Measurements from ENCODE around the gene PKD2L2. TPM values are rescaled to one million over a fixed set of nuclear protein-coding genes. Genes with fewer than 3 reads are reported as not detected.
"Not testable (repeated sequence)": the region's sequence is repeated elsewhere in the genome, so short reads cannot be mapped to it uniquely, and the experiment has no call there.

Gene PKD2L2
- total RNA-seq, 2 donors from 2014 or later: not detected

GRCh38 chr5:137938751-137939143 lies 49.5 kb downstream of the PKD2L2 start:
- DNase-seq (no peak), ATAC-seq (no peak)
- intact Hi-C loops (cut with DNase I, micrococcal nuclease): no loop called here

GRCh38 chr5:137939331-137939730 lies 50.1 kb downstream of the PKD2L2 start:
- intact Hi-C loops (cut with DNase I, micrococcal nuclease): no loop called here
- ATAC-seq (no peak), DNase-seq (no peak)

- DNase-seq; intact Hi-C loops (cut with DNase I, micrococcal nuclease); ATAC-seq: not testable (repeated sequence)
Observed at GRCh38 chr5:137944280-137944679, 55.0 kb downstream of the PKD2L2 start.

- intact Hi-C loops (cut with DNase I, micrococcal nuclease): no loop called here
- ATAC-seq (no peak), DNase-seq (no peak)
Observed at GRCh38 chr5:137945825-137946224, 56.6 kb downstream of the PKD2L2 start.

GRCh38 chr5:137954131-137954879 lies 65.0 kb downstream of the PKD2L2 start:
- intact Hi-C loops (cut with DNase I, micrococcal nuclease): no loop called here
- ATAC-seq: peak; percentile 65
- DNase-seq: peak in 1 of 2 donors; percentile 25

GRCh38 chr5:137957948-137958347 lies 68.7 kb downstream of the PKD2L2 start:
- ATAC-seq (no peak), DNase-seq (no peak)
- intact Hi-C loops (cut with DNase I, micrococcal nuclease): no loop called here

GRCh38 chr5:137959488-137959887 lies 70.2 kb downstream of the PKD2L2 start:
- intact Hi-C loops (cut with DNase I, micrococcal nuclease): no loop called here
- DNase-seq: no peak
- no peak for ATAC-seq

- no peak for ATAC-seq
- intact Hi-C loops (cut with DNase I, micrococcal nuclease): no loop called here
Observed at GRCh38 chr5:137960141-137960540, 70.9 kb downstream of the PKD2L2 start.

GRCh38 chr5:137960819-137961218 lies 71.6 kb downstream of the PKD2L2 start:
- intact Hi-C loops (cut with DNase I, micrococcal nuclease): no loop called here
- no peak for DNase-seq
- no peak for ATAC-seq

More at GRCh38 chr5:137960141-137960540, 70.9 kb downstream of the PKD2L2 start:
- no peak for DNase-seq

- ATAC-seq; intact Hi-C loops (cut with DNase I, micrococcal nuclease); DNase-seq: not testable (repeated sequence)
Observed at GRCh38 chr5:137970384-137970783, 81.1 kb downstream of the PKD2L2 start.

- ATAC-seq (no peak), DNase-seq (no peak)
- intact Hi-C loops (cut with DNase I, micrococcal nuclease): no loop called here
Observed at GRCh38 chr5:137975208-137975607, 86.0 kb downstream of the PKD2L2 start.

- intact Hi-C loops (cut with DNase I, micrococcal nuclease): no loop called here
- ATAC-seq: no peak
- no peak for DNase-seq
Observed at GRCh38 chr5:137989419-137989818, 100.2 kb downstream of the PKD2L2 start.

Other genes starting within 250 kb of the PKD2L2 start
- 1 to 10 TPM; 5.8 to 6.2 TPM for gene KLHL3, start 153.4 kb upstream of the PKD2L2 start, total RNA-seq
- 10 to 100 TPM; 21.0 to 22.0 TPM for gene HNRNPA0, start 135.1 kb upstream of the PKD2L2 start, total RNA-seq
- gene MYOT, start 21.6 kb upstream of the PKD2L2 start, total RNA-seq: 1 to 10 TPM; 2.9 to 3.2 TPM
- gene FAM13B, start 143.6 kb downstream of the PKD2L2 start, total RNA-seq: 10 to 100 TPM; 20.8 to 24.2 TPM
- not detected for gene WNT8A, start 194.6 kb downstream of the PKD2L2 start, total RNA-seq
- 1 to 10 TPM in 1 of 2 donors, under 1 TPM in 1; 0.75 to 1.0 TPM for gene NME5, start 250.0 kb downstream of the PKD2L2 start, total RNA-seq